Heart right ventricle (tissue), 16 donors: ENCODE measurements around the gene SVEP1. TPM values are rescaled to one million over a fixed set of nuclear protein-coding genes. Genes with fewer than 3 reads are reported as not detected.

Source experiments
- ATAC-seq, 8 donors: fragments of 200-7000 bp; cut with Tn5 transposase; one replicate each; pipeline ENCODE4 v1.9.1; 2020; ENCODE audit warnings: mild to moderate bottlenecking in 8 of 8, moderate library complexity in 8 of 8, moderate number of reproducible peaks in 1 of 8
- DNase-seq, 2 donors: peaks; one replicate each; pipeline ENCODE4 v3.0.0-alpha.2; 2020
- H3K27ac ChIP-seq, 10 donors: fragments of 200-600 bp; sonication (generic) in 2 of 10; one replicate each; pipeline versions ENCODE4 v1.5.0 to v1.8.0; 2020 to 2022; ENCODE audit warnings: mild to moderate bottlenecking in 3 of 10
- H3K27me3 ChIP-seq, 7 donors: fragments of 200-600 bp; one replicate each; pipeline ENCODE4 v1.8.0; 2021 to 2022; ENCODE audit warnings: mild to moderate bottlenecking in 2 of 7
- H3K36me3 ChIP-seq, 9 donors: fragments of 200-600 bp; sonication (generic) in 1 of 9; one replicate each; pipeline versions ENCODE4 v1.5.0 to v1.8.0; 2020 to 2022; ENCODE audit warnings: mild to moderate bottlenecking in 2 of 9
- H3K4me1 ChIP-seq, 9 donors: fragments of 200-600 bp; sonication (generic) in 1 of 9; one replicate each; pipeline versions ENCODE4 v1.5.0 to v1.8.0; 2020 to 2022; ENCODE audit warnings: mild to moderate bottlenecking in 4 of 9
- H3K4me3 ChIP-seq, 10 donors: fragments of 200-600 bp; sonication (generic) in 2 of 10; one replicate each; pipeline versions ENCODE4 v1.5.0 to v1.8.0; 2020 to 2022; ENCODE audit warnings: mild to moderate bottlenecking in 7 of 10, moderate library complexity in 2 of 10
- H3K9me3 ChIP-seq, 11 donors: fragments of 200-600 bp in 10 of 11; sonication (generic) in 2 of 11; one replicate each; pipeline versions ENCODE4 v1.5.0 to v1.8.0; 2013 to 2022; ENCODE audit warnings: mild to moderate bottlenecking in 2 of 11, control low read depth in 1 of 11, moderate library complexity in 1 of 11
- CTCF ChIP-seq, 9 donors: fragments of 200-600 bp; sonication (generic) in 2 of 9; IDR thresholded peaks; one replicate each; pipeline versions ENCODE4 v1.5.0 to v1.8.0; 2021 to 2022; ENCODE audit warnings: antibody characterized with exemption in 9 of 9, mild to moderate bottlenecking in 5 of 9, moderate library complexity in 1 of 9
- WGBS, 2 donors: extraction: QIAGEN DNeasy Blood & Tissue Kit; methylation state at CpG; one replicate each; pipeline ENCODE4 v1.1.7; 2013; ENCODE audit warnings: inconsistent platforms in 1 of 2; 5-methylcytosine and 5-hydroxymethylcytosine counted together
- intact Hi-C, 10 donors: fragments of 100-400 bp; cut with DNase I; formaldehyde crosslinking; loops; one replicate each; pipeline versions ENCODE4 v1.11.1 to v1.14.2; 2022
- polyA plus RNA-seq, 2 donors: library from polyadenylated mRNA; stranded (reverse); fragments of 200-250 nt; gene quantifications; one replicate each; pipeline ENCODE4 v1.2.3, GENCODE V29; 2013
- total RNA-seq, 10 donors: library from RNA; stranded (reverse); fragmentation: NEBNext Ultra II Directional in 3 of 10; extraction: Animal tissue kit (Norgen Biotek cat#: 25700) in 3 of 10; gene quantifications; one replicate each; pipeline versions ENCODE4 v1.2.1 to v1.2.4, GENCODE V29; 2021 to 2023
- donor health status: Arrhythmogenic right ventricular cardiomyopathy.
- donor health status: ischemic (EF 13 %, LVEDD 7.1; RV severe dilation, severe dysfunction).
- donor health status: healthy with polysubstance abuse.
- donor health status: DM: no; HTN: yes; CAD: no.
- donor health status: DM: no; HTN: no; CAD: no.
- donor health status: ischemic (EF 25% LVEDD 6.9; RV normal size, moderate dysfunction).
- donor health status: ischemic (EF 25% LVEDD 5.7; RV mildly dilated, moderate dysfunction).
- donor health status: healthy.
- donor health status: DM: yes; HTN: yes; CAD: no.
- donor health status: Ischemic cardiomyopathy.
- donor health status: ischemic (EF 35%, LVEDD 5.7; RV mildly dilated, moderate dysfunction).
- donor health status: nonischemic (EF 11% LVEDD 7.7; RV severe dilation, severe dysfunction).
- donor health status: DM: yes; HTN: yes; CAD: no.
- donor health status: PGD.
- donor health status: ischemic (EF 29% LVEDD 5.4; RV normal size, mild dysfunction).
- donor health status: nonischemic (EF 23%, LVEDD 6.1; RV moderate dilation, normal function).

The SVEP1 gene
- total and polyA plus RNA-seq, 12 donors: 0.66 to 16.4 (median 6.3) TPM

GRCh38 chr9:110414471-110414870 is 165.1 kb downstream of the SVEP1 start:
- DNase-seq (no peak), ATAC-seq (no peak)
- intact Hi-C loops: no loop called here
- Histone ChIP-seq H3K36me3 (peaks cover 0 to 22% (median 6%) of the 10 kb centered on the region in 9 donors), H3K4me1 (no peaks in the 10 kb centered on the region), H3K9me3 (peaks cover 0 to 11% (median 0%) of the 10 kb centered on the region in 11 donors), H3K4me3 (no peak overlapping the region), H3K27ac (no peak overlapping the region), H3K27me3 (no peaks in the 10 kb centered on the region)
- WGBS, 2 donors: 85 to 86% methylated on average over 2 of the region's 2 CpGs
- TF ChIP-seq CTCF (IDR thresholded peaks at IDR 0.05): no peak

- Histone ChIP-seq H3K4me3 (no peak overlapping the region), H3K36me3 (peaks cover 0 to 38% (median 1%) of the 10 kb centered on the region in 9 donors), H3K9me3 (peaks cover 0 to 2% (median 0%) of the 10 kb centered on the region in 11 donors), H3K4me1 (no peaks in the 10 kb centered on the region), H3K27ac (no peak overlapping the region), H3K27me3 (peaks cover 0 to 3% (median 0%) of the 10 kb centered on the region in 7 donors)
- ATAC-seq (no peak), DNase-seq (no peak)
- 91 to 98% methylated on average over 5 of the region's 5 CpGs for WGBS, 2 donors
- intact Hi-C loops: no loop called here
- no peak for TF ChIP-seq CTCF (IDR thresholded peaks at IDR 0.05)
Measured at GRCh38 chr9:110410961-110411360, 168.6 kb downstream of the SVEP1 start.

- intact Hi-C loops: no loop called here
- DNase-seq (no peak), ATAC-seq (no peak)
- 80 to 85% methylated on average over 7 of the region's 7 CpGs for WGBS, 2 donors
- Histone ChIP-seq H3K9me3 (no peaks in the 10 kb centered on the region), H3K4me1 (no peaks in the 10 kb centered on the region), H3K27ac (no peak overlapping the region), H3K4me3 (no peak overlapping the region), H3K27me3 (peaks cover 0 to 3% (median 0%) of the 10 kb centered on the region in 7 donors), H3K36me3 (peaks cover 0 to 42% (median 0%) of the 10 kb centered on the region in 9 donors)
- no peak for TF ChIP-seq CTCF (IDR thresholded peaks at IDR 0.05)
Measured at GRCh38 chr9:110408598-110408997, 170.9 kb downstream of the SVEP1 start.

GRCh38 chr9:110405858-110406443 is 173.6 kb downstream of the SVEP1 start:
- H3K4me1 ChIP-seq: no peaks in the 10 kb centered on the region
- intact Hi-C loops: no loop called here
- TF ChIP-seq CTCF (IDR thresholded peaks at IDR 0.05): no peak
- DNase-seq (no peak), ATAC-seq (no peak)
- peaks cover 0 to 3% (median 0%) of the 10 kb centered on the region in 7 donors for H3K27me3 ChIP-seq
- H3K9me3 ChIP-seq: no peaks in the 10 kb centered on the region
- no peak overlapping the region for H3K4me3 ChIP-seq
- WGBS, 2 donors: 77% methylated on average over 9 of the region's 9 CpGs
- H3K27ac ChIP-seq: no peak overlapping the region
- peaks cover 0 to 37% (median 0%) of the 10 kb centered on the region in 9 donors for H3K36me3 ChIP-seq
